Measurements from ENCODE around the gene TSACC. TPM values are rescaled to one million over a fixed set of nuclear protein-coding genes. Genes with fewer than 3 reads are reported as not detected.

Gene TSACC
- total and polyA plus RNA-seq, 2 of the 8 experiments (the other 6 are each of a cell fraction or from before 2014, with no cell fraction given) = 1.0 to 5.0 TPM

- 0 out of 2 replicates have a peak, but pooled peaks have one; percentile 18 for TF ChIP-seq FOSL1 (IDR thresholded peaks at IDR 0.05; ENCODE audit: insufficient read depth, low read depth, low read length)
- TF ChIP-seq SAP30 (IDR thresholded peaks at IDR 0.05; ENCODE audit: insufficient read depth, insufficient replicate concordance, low read length) = peak; percentile 95
- peak; percentile 76 for TF ChIP-seq YY1 (IDR thresholded peaks at IDR 0.05; ENCODE audit: low read depth, low read length)
- TF ChIP-seq KDM4A (IDR thresholded peaks at IDR 0.05; ENCODE audit: low read depth, low read length, severe bottlenecking) = peak; percentile 70
- no peak for TF ChIP-seq POU5F1 (IDR thresholded peaks at IDR 0.05; ENCODE audit: low read depth, low read length)
- TF ChIP-seq RBBP5 (IDR thresholded peaks at IDR 0.05; ENCODE audit: borderline replicate concordance, low read depth, low read length) = 0 out of 2 replicates have a peak, but pooled peaks have one; percentile 47
- no peak for TF ChIP-seq EP300 (IDR thresholded peaks at IDR 0.05; ENCODE audit: borderline replicate concordance in 1 of 2, low read depth in 2 of 2, low read length in 2 of 2)
- TF ChIP-seq RXRA (IDR thresholded peaks at IDR 0.05; ENCODE audit: insufficient read depth, low read depth, low read length) = no peak
- peak; percentile 93 to 94 for TF ChIP-seq SIN3A (conservative IDR thresholded peaks at IDR 0.05 in 1 of 2, IDR thresholded peaks at IDR 0.05 in 1 of 2; ENCODE audit: low read depth in 1 of 2, low read length in 2 of 2)
- no peak for TF ChIP-seq TEAD4 (IDR thresholded peaks at IDR 0.05; ENCODE audit: low read depth, low read length)
- TF ChIP-seq CEBPB (IDR thresholded peaks at IDR 0.05; ENCODE audit: low read depth, low read length) = 0 out of 2 replicates have a peak, but pooled peaks have one; percentile 2
- TF ChIP-seq EZH2 (IDR thresholded peaks at IDR 0.05; ENCODE audit: low read depth, low read length, severe bottlenecking) = no peak
- no peak for TF ChIP-seq SIRT6 (IDR thresholded peaks at IDR 0.05; ENCODE audit: low read length)
- peak; percentile 94 for TF ChIP-seq CHD2 (IDR thresholded peaks at IDR 0.05; ENCODE audit: low read length)
- no peak for TF ChIP-seq SP4 (IDR thresholded peaks at IDR 0.05; ENCODE audit: low read length)
- TF ChIP-seq SIX5 (IDR thresholded peaks at IDR 0.05; ENCODE audit: low read depth, low read length) = peak; percentile 92
- TF ChIP-seq SP1 (IDR thresholded peaks at IDR 0.05; ENCODE audit: low read depth, low read length) = peak; percentile 99
- TF ChIP-seq RAD21 (IDR thresholded peaks at IDR 0.05 in 1 of 2, conservative IDR thresholded peaks at IDR 0.05 in 1 of 2; ENCODE audit: low read depth in 2 of 2, low read length in 2 of 2) = no peak
- peak; percentile 85 for TF ChIP-seq TBP (IDR thresholded peaks at IDR 0.05; ENCODE audit: low read depth, low read length)
- peak; percentile 86 for TF ChIP-seq TAF1 (IDR thresholded peaks at IDR 0.05; ENCODE audit: low read depth, low read length)
- TF ChIP-seq CBX8 (IDR thresholded peaks at IDR 0.05; ENCODE audit: borderline replicate concordance, low read depth, low read length) = no peak
- no peak for TF ChIP-seq USF2 (IDR thresholded peaks at IDR 0.05; ENCODE audit: low read length)
- TF ChIP-seq POLR2AphosphoS5 (IDR thresholded peaks at IDR 0.05; ENCODE audit: low read depth, low read length) = peak; percentile 86
- TF ChIP-seq POLR2A (IDR thresholded peaks at IDR 0.05; ENCODE audit: control extremely low read depth in 1 of 2, low read depth in 2 of 2, low read length in 2 of 2) = peak; percentile 54 to 91
These were observed at the start of gene TSACC, which contains the start of gene CCT3 (continued) for GRCh38 chr1:156338180-156338976.

Measured in H1 (cell line).